SK-N-SH (cell line): ENCODE results near the gene CD274. TPM values are rescaled to one million over a fixed set of nuclear protein-coding genes. Genes with fewer than 3 reads are reported as not detected.
A peak's percentile ranks its signal among the peaks of the same experiment; 100 is the strongest.

Experiments
- CTCF ChIA-PET: fragments of 300-600, 350-600 bp; formaldehyde crosslinking; extraction: SDS; loops from one replicate; lab custom pipeline; 2021; lab: Yijun Ruan, JAX
- POLR2A ChIA-PET: fragments of 350-600 bp; sonication (Branson Sonifier 250); formaldehyde crosslinking; extraction: SDS; loops from one replicate; lab custom pipeline; 2020; ENCODE audit warnings: antibody characterized with exemption, inconsistent platforms; lab: Yijun Ruan, JAX
- DNase-seq: peaks from one replicate; pipeline ENCODE4 v3.0.0; 2012
- H2AFZ ChIP-seq: fragments of 200-600 bp; sonication (generic); 2 replicates; pipeline ENCODE4 v1.8.1; 2016; ENCODE audit warnings: antibody characterized with exemption, mild to moderate bottlenecking, low read depth
- H3F3A ChIP-seq: fragments of 200-600 bp; sonication (generic); replicated peaks from 2 replicates; pipeline ENCODE3; 2016; ENCODE audit warnings: antibody characterized with exemption, mild to moderate bottlenecking; ENCODE audit not compliant: insufficient read depth
- H3K27ac ChIP-seq, 2 experiments: fragments of 200-500 bp in 1 of 2; fragments of 200-600 bp in 1 of 2; sonication (Bioruptor generic) in 1 of 2; sonication (generic), shearing (Covaris generic) in 1 of 2; 2 replicates each; pipeline versions ENCODE4 v1.5.1 to v1.6.1; 2014 to 2016; ENCODE audit warnings: low read depth in 2 of 2, inconsistent platforms in 1 of 2, low read length in 1 of 2, mild to moderate bottlenecking in 1 of 2, mixed read lengths in 1 of 2
- H3K27me3 ChIP-seq: fragments of 200-600 bp; sonication (generic), shearing (Covaris generic); 2 replicates; pipeline ENCODE4 v1.6.1; 2016; ENCODE audit warnings: mixed run types; ENCODE audit not compliant: insufficient read depth
- H3K36me3 ChIP-seq, 2 experiments: fragments of 200-500 bp in 1 of 2; fragments of 200-600 bp in 1 of 2; sonication (Bioruptor generic) in 1 of 2; sonication (generic) in 1 of 2; replicated peaks in 1 of 2; 2 replicates each; pipeline versions ENCODE3 to v1.5.1; 2014 to 2016; ENCODE audit warnings: low read length in 1 of 2, mild to moderate bottlenecking in 1 of 2; ENCODE audit not compliant: insufficient read depth in 2 of 2, control insufficient read depth in 1 of 2
- H3K4me1 ChIP-seq, 2 experiments: fragments of 200-500 bp in 1 of 2; fragments of 200-600 bp in 1 of 2; sonication (Bioruptor generic) in 1 of 2; sonication (generic), shearing (Covaris generic) in 1 of 2; 2 replicates each; pipeline versions ENCODE4 v1.5.1 to v1.6.1; 2014 to 2016; ENCODE audit warnings: low read depth in 1 of 2, low read length in 1 of 2, mixed run types in 1 of 2; ENCODE audit not compliant: insufficient read depth in 2 of 2, control insufficient read depth in 1 of 2
- H3K4me2 ChIP-seq: fragments of 200-600 bp; sonication (generic), shearing (Covaris generic); 2 replicates; pipeline ENCODE4 v1.6.1; 2017; ENCODE audit warnings: mixed run types
- H3K4me3 ChIP-seq, 2 experiments: fragments of 200-500 bp in 1 of 2; fragments of 200-600 bp in 1 of 2; sonication (Bioruptor generic) in 1 of 2; sonication (generic), shearing (Covaris generic) in 1 of 2; 2 replicates each; pipeline versions ENCODE4 v1.5.1 to v1.8.1; 2014 to 2016; ENCODE audit warnings: low read depth in 2 of 2, inconsistent platforms in 1 of 2, low read length in 1 of 2, mild to moderate bottlenecking in 1 of 2, mixed read lengths in 1 of 2, moderate library complexity in 1 of 2
- H3K79me2 ChIP-seq: fragments of 200-600 bp; sonication (generic); 2 replicates; pipeline ENCODE4 v1.8.1; 2017; ENCODE audit warnings: mild to moderate bottlenecking; ENCODE audit not compliant: insufficient read depth
- H3K9ac ChIP-seq: fragments of 200-600 bp; sonication (generic); 2 replicates; pipeline ENCODE4 v1.6.1; 2017; ENCODE audit warnings: mixed run types
- H3K9me2 ChIP-seq: fragments of 200-600 bp; sonication (generic); 2 replicates; pipeline ENCODE4 v1.6.1; 2017; ENCODE audit warnings: mixed run types
- H3K9me3 ChIP-seq: fragments of 200-600 bp; sonication (generic); 2 replicates; pipeline ENCODE4 v1.6.1; 2017; ENCODE audit warnings: mixed run types, mild to moderate bottlenecking, moderate library complexity
- H4K20me1 ChIP-seq: fragments of 200-600 bp; sonication (generic); 2 replicates; pipeline ENCODE4 v1.6.1; 2017; ENCODE audit warnings: mild to moderate bottlenecking, mixed run types; ENCODE audit not compliant: insufficient read depth
- GABPA ChIP-seq: IDR thresholded peaks from 2 replicates; pipeline ENCODE4 v1.4.0; 2012; ENCODE audit warnings: low read depth, mild to moderate bottlenecking
- GATA2 ChIP-seq: sonication (generic); formaldehyde crosslinking; IDR thresholded peaks from 2 replicates; pipeline ENCODE4 v1.5.0; 2020; ENCODE audit warnings: mild to moderate bottlenecking, missing genetic modification reagents
- MAX ChIP-seq: IDR thresholded peaks from 2 replicates; pipeline ENCODE4 v1.4.0; 2012; ENCODE audit warnings: low read depth
- MEF2A ChIP-seq: IDR thresholded peaks from 2 replicates; pipeline ENCODE4 v1.4.0; 2012; ENCODE audit warnings: low read depth, borderline replicate concordance
- MXI1 ChIP-seq: IDR thresholded peaks from 2 replicates; pipeline ENCODE4 v1.6.1; 2012; ENCODE audit warnings: mild to moderate bottlenecking, low read depth, low read length, improper control_type of control experiment
- RAD21 ChIP-seq: IDR thresholded peaks from 2 replicates; pipeline ENCODE4 v1.6.1; 2012; ENCODE audit warnings: mild to moderate bottlenecking, low read length
- RFX5 ChIP-seq: IDR thresholded peaks from 2 replicates; pipeline ENCODE4 v1.6.1; 2012; ENCODE audit warnings: mild to moderate bottlenecking, improper control_type of control experiment, low read length
- RXRA ChIP-seq: IDR thresholded peaks from 2 replicates; pipeline ENCODE4 v1.4.0; 2012; ENCODE audit warnings: low read depth, mild to moderate bottlenecking, borderline replicate concordance
- SIN3A ChIP-seq: IDR thresholded peaks from 2 replicates; pipeline ENCODE4 v1.6.1; 2012; ENCODE audit warnings: low read depth, mild to moderate bottlenecking, low read length, moderate library complexity, borderline replicate concordance
- SMC3 ChIP-seq: IDR thresholded peaks from 2 replicates; pipeline ENCODE4 v1.6.1; 2012; ENCODE audit warnings: low read depth, low read length, improper control_type of control experiment
- TAF1 ChIP-seq: IDR thresholded peaks from 2 replicates; pipeline ENCODE4 v1.6.1; 2012; ENCODE audit warnings: low read depth, mild to moderate bottlenecking, low read length, moderate library complexity, borderline replicate concordance
- WGBS: methylation state at CpG from one replicate; pipeline ENCODE4 v1.1.6; 2017; ENCODE audit warnings: low lambda C conversion rate; 5-methylcytosine and 5-hydroxymethylcytosine counted together
- polyA plus RNA-seq, 3 experiments: library from polyadenylated mRNA; depleted of rRNA; stranded (reverse); fragments of >200 nt; gene quantifications; 2 replicates each; pipeline ENCODE4 v1.2.3, GENCODE V29; 2012
- TF ChIP-seq, protein P1 (sequence below): IDR thresholded peaks from 2 replicates; pipeline ENCODE4; 2012
- TF ChIP-seq, protein P2 (sequence below): IDR thresholded peaks from 2 replicates; pipeline ENCODE4 v1.4.0; 2012; ENCODE audit warnings: low read depth, borderline replicate concordance
- TF ChIP-seq, protein P3 (sequence below): IDR thresholded peaks from 2 replicates; pipeline ENCODE4 v1.6.1; 2012; ENCODE audit warnings: mild to moderate bottlenecking, low read depth, low read length, moderate library complexity

CD274 gene
- polyA plus RNA-seq, 1 of the 3 experiments (the other 2 are of a cell fraction): 25.8 TPM

GRCh38 chr9:5438301-5439162 lies 11.8 kb upstream of the CD274 start (continued):
- TF ChIP-seq MAX (no peak), GATA2 (CRISPR knock-in tag) (no peak), MEF2A (no peak), GABPA (no peak), MXI1 (no peak), TAF1 (no peak), RAD21 (no peak)
- TF ChIP-seq, protein P1, sequence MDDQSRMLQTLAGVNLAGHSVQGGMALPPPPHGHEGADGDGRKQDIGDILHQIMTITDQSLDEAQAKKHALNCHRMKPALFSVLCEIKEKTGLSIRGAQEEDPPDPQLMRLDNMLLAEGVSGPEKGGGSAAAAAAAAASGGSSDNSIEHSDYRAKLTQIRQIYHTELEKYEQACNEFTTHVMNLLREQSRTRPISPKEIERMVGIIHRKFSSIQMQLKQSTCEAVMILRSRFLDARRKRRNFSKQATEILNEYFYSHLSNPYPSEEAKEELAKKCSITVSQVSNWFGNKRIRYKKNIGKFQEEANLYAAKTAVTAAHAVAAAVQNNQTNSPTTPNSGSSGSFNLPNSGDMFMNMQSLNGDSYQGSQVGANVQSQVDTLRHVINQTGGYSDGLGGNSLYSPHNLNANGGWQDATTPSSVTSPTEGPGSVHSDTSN: no peak

GRCh38 chr9:5440426-5440825 lies 9.9 kb upstream of the CD274 start:
- Histone ChIP-seq H3K79me2 (peaks cover 6% of the 10 kb centered on the region; the same call in 1 of the 2 replicates), H4K20me1 (no peaks in the 10 kb centered on the region)
- 86% methylated on average over 3 of the region's 3 CpGs for WGBS
- CTCF ChIA-PET: interaction anchor here (0.8 to 6.1 kb wide), 3 partner anchors 10 to 255 kb away, joined by 4 to 71 read pairs (median 5); partner anchors contain the start of genes CD274 and INSL6
- TF ChIP-seq, protein P2, sequence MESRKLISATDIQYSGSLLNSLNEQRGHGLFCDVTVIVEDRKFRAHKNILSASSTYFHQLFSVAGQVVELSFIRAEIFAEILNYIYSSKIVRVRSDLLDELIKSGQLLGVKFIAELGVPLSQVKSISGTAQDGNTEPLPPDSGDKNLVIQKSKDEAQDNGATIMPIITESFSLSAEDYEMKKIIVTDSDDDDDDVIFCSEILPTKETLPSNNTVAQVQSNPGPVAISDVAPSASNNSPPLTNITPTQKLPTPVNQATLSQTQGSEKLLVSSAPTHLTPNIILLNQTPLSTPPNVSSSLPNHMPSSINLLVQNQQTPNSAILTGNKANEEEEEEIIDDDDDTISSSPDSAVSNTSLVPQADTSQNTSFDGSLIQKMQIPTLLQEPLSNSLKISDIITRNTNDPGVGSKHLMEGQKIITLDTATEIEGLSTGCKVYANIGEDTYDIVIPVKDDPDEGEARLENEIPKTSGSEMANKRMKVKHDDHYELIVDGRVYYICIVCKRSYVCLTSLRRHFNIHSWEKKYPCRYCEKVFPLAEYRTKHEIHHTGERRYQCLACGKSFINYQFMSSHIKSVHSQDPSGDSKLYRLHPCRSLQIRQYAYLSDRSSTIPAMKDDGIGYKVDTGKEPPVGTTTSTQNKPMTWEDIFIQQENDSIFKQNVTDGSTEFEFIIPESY: no peak
- no peak for TF ChIP-seq RAD21
- TF ChIP-seq MAX: no peak
- no peak for TF ChIP-seq SMC3
- TF ChIP-seq RXRA: no peak
- no peak for TF ChIP-seq RFX5
- no peak for TF ChIP-seq SIN3A
- TF ChIP-seq, protein P3, sequence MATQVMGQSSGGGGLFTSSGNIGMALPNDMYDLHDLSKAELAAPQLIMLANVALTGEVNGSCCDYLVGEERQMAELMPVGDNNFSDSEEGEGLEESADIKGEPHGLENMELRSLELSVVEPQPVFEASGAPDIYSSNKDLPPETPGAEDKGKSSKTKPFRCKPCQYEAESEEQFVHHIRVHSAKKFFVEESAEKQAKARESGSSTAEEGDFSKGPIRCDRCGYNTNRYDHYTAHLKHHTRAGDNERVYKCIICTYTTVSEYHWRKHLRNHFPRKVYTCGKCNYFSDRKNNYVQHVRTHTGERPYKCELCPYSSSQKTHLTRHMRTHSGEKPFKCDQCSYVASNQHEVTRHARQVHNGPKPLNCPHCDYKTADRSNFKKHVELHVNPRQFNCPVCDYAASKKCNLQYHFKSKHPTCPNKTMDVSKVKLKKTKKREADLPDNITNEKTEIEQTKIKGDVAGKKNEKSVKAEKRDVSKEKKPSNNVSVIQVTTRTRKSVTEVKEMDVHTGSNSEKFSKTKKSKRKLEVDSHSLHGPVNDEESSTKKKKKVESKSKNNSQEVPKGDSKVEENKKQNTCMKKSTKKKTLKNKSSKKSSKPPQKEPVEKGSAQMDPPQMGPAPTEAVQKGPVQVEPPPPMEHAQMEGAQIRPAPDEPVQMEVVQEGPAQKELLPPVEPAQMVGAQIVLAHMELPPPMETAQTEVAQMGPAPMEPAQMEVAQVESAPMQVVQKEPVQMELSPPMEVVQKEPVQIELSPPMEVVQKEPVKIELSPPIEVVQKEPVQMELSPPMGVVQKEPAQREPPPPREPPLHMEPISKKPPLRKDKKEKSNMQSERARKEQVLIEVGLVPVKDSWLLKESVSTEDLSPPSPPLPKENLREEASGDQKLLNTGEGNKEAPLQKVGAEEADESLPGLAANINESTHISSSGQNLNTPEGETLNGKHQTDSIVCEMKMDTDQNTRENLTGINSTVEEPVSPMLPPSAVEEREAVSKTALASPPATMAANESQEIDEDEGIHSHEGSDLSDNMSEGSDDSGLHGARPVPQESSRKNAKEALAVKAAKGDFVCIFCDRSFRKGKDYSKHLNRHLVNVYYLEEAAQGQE: no peak
- TF ChIP-seq, all 33 proteins: peak for 0
- peaks cover 6 to 15% of the 10 kb centered on the region in 2 experiments for H3K4me1 ChIP-seq
- no peaks in the 10 kb centered on the region for H3K9me3 ChIP-seq
- no peak for DNase-seq
- no peak overlapping the region for H3K9ac ChIP-seq
- POLR2A ChIA-PET: no interaction called here
- peak overlapping the region in 1 of 2 experiments; percentile 59; a peak in 2 of 4 replicates for H3K27ac ChIP-seq
- H3K27me3 ChIP-seq: no peaks in the 10 kb centered on the region
- H3K9me2 ChIP-seq: no peaks in the 10 kb centered on the region
- H3F3A ChIP-seq: peaks cover 30% of the 10 kb centered on the region
- H3K4me2 ChIP-seq: no peak overlapping the region
- no peak overlapping the region for H3K4me3 ChIP-seq
- H2AFZ ChIP-seq: 0 out of 2 replicates have a peak overlapping the region, but pooled peaks have one; percentile 33
- H3K36me3 ChIP-seq: peaks cover 6% of the 10 kb centered on the region in 2 experiments
